Measurements from ENCODE around the gene RNPEPL1.

RNPEPL1 gene

DNA sequence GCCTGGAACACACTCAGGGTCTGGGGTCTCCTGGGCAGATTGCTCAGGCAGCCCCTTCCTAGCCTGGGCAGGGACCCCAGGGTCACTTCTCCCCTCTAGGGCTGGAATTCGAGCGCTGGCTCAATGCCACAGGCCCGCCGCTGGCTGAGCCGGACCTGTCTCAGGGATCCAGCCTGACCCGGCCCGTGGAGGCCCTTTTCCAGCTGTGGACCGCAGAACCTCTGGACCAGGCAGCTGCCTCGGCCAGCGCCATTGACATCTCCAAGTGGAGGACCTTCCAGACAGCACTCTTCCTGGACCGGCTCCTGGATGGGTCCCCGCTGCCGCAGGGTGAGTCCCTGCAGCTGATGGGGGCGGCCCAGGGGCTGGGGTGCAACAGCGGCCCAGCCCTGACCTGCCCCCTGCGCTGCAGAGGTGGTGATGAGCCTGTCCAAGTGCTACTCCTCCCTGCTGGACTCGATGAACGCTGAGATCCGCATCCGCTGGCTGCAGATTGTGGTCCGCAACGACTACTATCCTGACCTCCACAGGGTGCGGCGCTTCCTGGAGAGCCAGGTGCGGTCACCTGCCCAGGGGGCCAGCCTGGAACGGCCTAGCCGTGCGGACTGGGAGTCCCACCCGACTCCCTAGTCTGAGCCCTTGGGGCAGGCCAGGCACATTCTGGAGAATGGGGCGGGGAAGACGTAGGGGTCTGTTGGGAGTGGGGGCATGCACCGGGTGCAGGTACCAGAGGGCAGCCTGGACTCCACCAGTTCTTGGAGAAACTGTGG, 8.3 kb downstream of the RNPEPL1 start:
- Histone ChIP-seq H3K4me1 (ENCODE audit: control insufficient read depth, insufficient read depth, low read depth, low read length) (peaks cover 25% of the 10 kb centered on the region), H3K14ac (ENCODE audit: low read length in 2 of 2) (no peak overlapping the region), H2BK12ac (ENCODE audit: low read length in 2 of 2) (no peak overlapping the region), H3K27me3 (ENCODE audit: control insufficient read depth in 1 of 2, insufficient read depth in 1 of 2, low read length in 2 of 2) (no peaks in the 10 kb centered on the region), H3K4me2 (ENCODE audit: low read length, poor library complexity, severe bottlenecking) (no peak overlapping the region), H3K9ac (ENCODE audit: low read length) (no peak overlapping the region), H2AFZ (ENCODE audit: low read depth, low read length) (no peak overlapping the region), H2BK15ac (ENCODE audit: low read depth, poor library complexity, severe bottlenecking) (no peak overlapping the region), H2BK120ac (ENCODE audit: low read depth, low read length) (no peak overlapping the region), H3K36me3 (ENCODE audit: control insufficient read depth in 1 of 2, insufficient read depth in 2 of 2, low read depth in 1 of 2, low read length in 2 of 2) (peaks cover 55 to 81% of the 10 kb centered on the region in 2 experiments), H3K18ac (ENCODE audit: low read depth in 1 of 2, low read length in 2 of 2) (no peak overlapping the region), H3K4me3 (ENCODE audit: insufficient read depth in 1 of 2, low read depth in 1 of 2, low read length in 2 of 2) (no peak overlapping the region), H4K91ac (ENCODE audit: low read length) (no peak overlapping the region), H2AK5ac (ENCODE audit: low read length, severe bottlenecking) (no peak overlapping the region), H3K27ac (ENCODE audit: low read length, poor library complexity, severe bottlenecking) (no peak overlapping the region), H3K4ac (ENCODE audit: low read depth in 1 of 2, low read length in 2 of 2) (no peak overlapping the region), H4K8ac (ENCODE audit: low read length) (no peak overlapping the region), H2BK5ac (ENCODE audit: low read depth, low read length, poor library complexity, severe bottlenecking) (no peak overlapping the region), H3K23ac (ENCODE audit: low read length in 2 of 2) (no peak overlapping the region), H3K79me1 (replicated peaks; ENCODE audit: low read length, poor library complexity, severe bottlenecking) (peaks cover 55% of the 10 kb centered on the region), H3K9me3 (ENCODE audit: control insufficient read depth, low read length) (no peaks in the 10 kb centered on the region)
- WGBS, result 95% methylated on average over 32 of the region's 32 CpGs
- DNase-seq, result no peak

DNA sequence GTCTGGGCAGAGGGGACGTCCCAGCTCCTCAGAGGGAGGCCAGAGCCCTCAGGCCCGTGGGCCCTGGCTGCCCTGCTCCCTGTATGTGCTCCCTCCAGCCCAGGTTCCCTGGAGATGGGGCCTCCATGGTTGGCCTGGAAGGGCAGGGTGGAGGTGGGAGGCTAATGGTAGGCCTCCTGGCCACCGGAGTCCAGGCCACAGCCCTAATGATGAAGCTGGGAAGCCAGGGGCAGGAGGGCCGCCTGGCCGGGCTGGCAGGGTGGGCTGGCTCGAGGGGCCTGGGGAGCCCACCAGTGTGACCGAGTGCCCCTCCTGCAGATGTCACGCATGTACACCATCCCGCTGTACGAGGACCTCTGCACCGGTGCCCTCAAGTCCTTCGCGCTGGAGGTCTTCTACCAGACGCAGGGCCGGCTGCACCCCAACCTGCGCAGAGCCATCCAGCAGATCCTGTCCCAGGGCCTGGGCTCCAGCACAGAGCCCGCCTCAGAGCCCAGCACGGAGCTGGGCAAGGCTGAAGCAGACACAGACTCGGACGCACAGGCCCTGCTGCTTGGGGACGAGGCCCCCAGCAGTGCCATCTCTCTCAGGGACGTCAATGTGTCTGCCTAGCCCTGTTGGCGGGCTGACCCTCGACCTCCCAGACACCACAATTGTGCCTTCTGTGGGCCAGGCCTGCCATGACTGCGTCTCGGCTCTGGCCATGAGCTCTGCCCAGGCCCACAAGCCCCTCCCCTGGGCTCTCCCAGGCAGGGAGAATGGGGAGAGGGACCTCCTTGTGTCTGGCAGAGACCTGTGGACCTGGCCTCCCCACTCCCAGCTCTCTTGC, 9.2 kb downstream of the RNPEPL1 start:
- H3K9me3 ChIP-seq (ENCODE audit: control insufficient read depth, low read length), result no peaks in the 10 kb centered on the region
- no peak for DNase-seq
- no peak overlapping the region for H2AK5ac ChIP-seq (ENCODE audit: low read length, severe bottlenecking)
- H2AFZ ChIP-seq (ENCODE audit: low read depth, low read length), result no peak overlapping the region
- H3K4me1 ChIP-seq (ENCODE audit: control insufficient read depth, insufficient read depth, low read depth, low read length), result peaks cover 24% of the 10 kb centered on the region
- H2BK120ac ChIP-seq (ENCODE audit: low read depth, low read length), result no peak overlapping the region
- no peak overlapping the region for H2BK12ac ChIP-seq (ENCODE audit: low read length in 2 of 2)
- 96% methylated on average over 25 of the region's 26 CpGs for WGBS
- H3K14ac ChIP-seq (ENCODE audit: low read length in 2 of 2), result no peak overlapping the region
- no peak overlapping the region for H4K91ac ChIP-seq (ENCODE audit: low read length)
- H3K18ac ChIP-seq (ENCODE audit: low read depth in 1 of 2, low read length in 2 of 2), result no peak overlapping the region
- no peak overlapping the region for H3K27ac ChIP-seq (ENCODE audit: low read length, poor library complexity, severe bottlenecking)
- peaks cover 47% of the 10 kb centered on the region for H3K79me1 ChIP-seq (replicated peaks; ENCODE audit: low read length, poor library complexity, severe bottlenecking)
- H3K36me3 ChIP-seq (ENCODE audit: control insufficient read depth in 1 of 2, insufficient read depth in 2 of 2, low read depth in 1 of 2, low read length in 2 of 2), result peaks cover 55 to 72% of the 10 kb centered on the region in 2 experiments
- H3K27me3 ChIP-seq (ENCODE audit: control insufficient read depth in 1 of 2, insufficient read depth in 1 of 2, low read length in 2 of 2), result no peaks in the 10 kb centered on the region
- H3K4ac ChIP-seq (ENCODE audit: low read depth in 1 of 2, low read length in 2 of 2), result no peak overlapping the region
- H2BK15ac ChIP-seq (ENCODE audit: low read depth, poor library complexity, severe bottlenecking), result no peak overlapping the region
- no peak overlapping the region for H3K4me3 ChIP-seq (ENCODE audit: insufficient read depth in 1 of 2, low read depth in 1 of 2, low read length in 2 of 2)
- no peak overlapping the region for H3K4me2 ChIP-seq (ENCODE audit: low read length, poor library complexity, severe bottlenecking)
- no peak overlapping the region for H3K9ac ChIP-seq (ENCODE audit: low read length)
- no peak overlapping the region for H2BK5ac ChIP-seq (ENCODE audit: low read depth, low read length, poor library complexity, severe bottlenecking)
- H3K23ac ChIP-seq (ENCODE audit: low read length in 2 of 2), result no peak overlapping the region
- H4K8ac ChIP-seq (ENCODE audit: low read length), result no peak overlapping the region

DNA sequence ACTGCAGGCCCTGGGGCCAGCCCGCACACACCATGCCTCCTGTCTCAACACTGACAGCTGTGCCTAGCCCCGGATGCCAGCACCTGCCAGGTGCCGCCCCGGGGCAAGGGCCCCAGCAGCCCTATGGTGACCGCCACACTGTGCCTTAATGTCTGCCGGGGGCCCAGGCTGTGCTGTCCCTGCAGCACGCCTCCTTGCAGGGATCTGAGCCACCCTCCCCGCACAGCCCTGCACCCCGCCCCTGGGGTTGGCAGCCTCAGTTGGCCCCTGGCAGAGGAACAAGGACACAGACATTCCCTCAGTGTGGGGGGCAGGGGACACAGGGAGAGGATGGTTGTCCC, 9.8 kb downstream of the RNPEPL1 start:
- DNase-seq, result no peak
- Histone ChIP-seq H3K36me3 (ENCODE audit: control insufficient read depth in 1 of 2, insufficient read depth in 2 of 2, low read depth in 1 of 2, low read length in 2 of 2) (peaks cover 55 to 66% of the 10 kb centered on the region in 2 experiments), H2AFZ (ENCODE audit: low read depth, low read length) (no peak overlapping the region), H3K4me2 (ENCODE audit: low read length, poor library complexity, severe bottlenecking) (no peak overlapping the region), H3K9ac (ENCODE audit: low read length) (no peak overlapping the region), H2BK15ac (ENCODE audit: low read depth, poor library complexity, severe bottlenecking) (no peak overlapping the region), H3K9me3 (ENCODE audit: control insufficient read depth, low read length) (no peaks in the 10 kb centered on the region), H3K27me3 (ENCODE audit: control insufficient read depth in 1 of 2, insufficient read depth in 1 of 2, low read length in 2 of 2) (no peaks in the 10 kb centered on the region), H2AK5ac (ENCODE audit: low read length, severe bottlenecking) (no peak overlapping the region), H3K14ac (ENCODE audit: low read length in 2 of 2) (no peak overlapping the region), H3K79me1 (replicated peaks; ENCODE audit: low read length, poor library complexity, severe bottlenecking) (peaks cover 42% of the 10 kb centered on the region), H3K18ac (ENCODE audit: low read depth in 1 of 2, low read length in 2 of 2) (no peak overlapping the region), H2BK5ac (ENCODE audit: low read depth, low read length, poor library complexity, severe bottlenecking) (no peak overlapping the region), H2BK120ac (ENCODE audit: low read depth, low read length) (no peak overlapping the region), H3K4me3 (ENCODE audit: insufficient read depth in 1 of 2, low read depth in 1 of 2, low read length in 2 of 2) (no peak overlapping the region), H4K91ac (ENCODE audit: low read length) (no peak overlapping the region), H2BK12ac (ENCODE audit: low read length in 2 of 2) (no peak overlapping the region), H3K4me1 (ENCODE audit: control insufficient read depth, insufficient read depth, low read depth, low read length) (peaks cover 26% of the 10 kb centered on the region), H3K4ac (ENCODE audit: low read depth in 1 of 2, low read length in 2 of 2) (no peak overlapping the region), H4K8ac (ENCODE audit: low read length) (no peak overlapping the region), H3K27ac (ENCODE audit: low read length, poor library complexity, severe bottlenecking) (no peak overlapping the region), H3K23ac (ENCODE audit: low read length in 2 of 2) (no peak overlapping the region)
- 95% methylated on average over 9 of the region's 9 CpGs for WGBS

DNA sequence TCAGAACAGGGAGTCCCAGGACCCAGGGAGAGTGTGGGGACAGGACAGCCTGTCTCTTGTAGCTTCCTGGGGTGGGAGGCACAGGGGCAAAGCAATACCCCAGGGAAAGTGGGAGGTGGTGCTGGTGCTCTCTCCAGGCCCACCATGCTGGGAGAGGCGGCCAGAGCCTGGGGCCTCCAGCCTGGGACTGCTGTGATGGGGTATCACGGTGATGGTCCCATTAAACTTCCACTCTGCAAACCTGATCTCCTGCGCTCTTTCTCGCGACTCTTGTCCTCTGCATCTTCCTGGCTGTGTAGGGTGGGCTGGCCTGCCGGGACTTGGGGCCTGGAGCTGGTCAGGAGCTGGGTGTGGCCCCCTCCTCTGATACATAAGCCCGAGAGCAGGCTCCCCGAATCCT, 10.2 kb downstream of the RNPEPL1 start:
- no peak overlapping the region for H3K4me2 ChIP-seq (ENCODE audit: low read length, poor library complexity, severe bottlenecking)
- peak overlapping the region; percentile 14 for H4K91ac ChIP-seq (ENCODE audit: low read length)
- DNase-seq, result no peak
- no peak overlapping the region for H2AFZ ChIP-seq (ENCODE audit: low read depth, low read length)
- no peak overlapping the region for H3K4ac ChIP-seq (ENCODE audit: low read depth in 1 of 2, low read length in 2 of 2)
- H4K8ac ChIP-seq (ENCODE audit: low read length), result no peak overlapping the region
- no peaks in the 10 kb centered on the region for H3K9me3 ChIP-seq (ENCODE audit: control insufficient read depth, low read length)
- 95% methylated on average over 8 of the region's 8 CpGs for WGBS
- H3K27ac ChIP-seq (ENCODE audit: low read length, poor library complexity, severe bottlenecking), result no peak overlapping the region
- H3K36me3 ChIP-seq (ENCODE audit: control insufficient read depth in 1 of 2, insufficient read depth in 2 of 2, low read depth in 1 of 2, low read length in 2 of 2), result peaks cover 55 to 62% of the 10 kb centered on the region in 2 experiments
- no peak overlapping the region for H3K9ac ChIP-seq (ENCODE audit: low read length)
- H3K27me3 ChIP-seq (ENCODE audit: control insufficient read depth in 1 of 2, insufficient read depth in 1 of 2, low read length in 2 of 2), result no peaks in the 10 kb centered on the region
- no peak overlapping the region for H3K4me3 ChIP-seq (ENCODE audit: insufficient read depth in 1 of 2, low read depth in 1 of 2, low read length in 2 of 2)
- no peak overlapping the region for H3K23ac ChIP-seq (ENCODE audit: low read length in 2 of 2)
- no peak overlapping the region for H3K14ac ChIP-seq (ENCODE audit: low read length in 2 of 2)
- no peak overlapping the region for H3K18ac ChIP-seq (ENCODE audit: low read depth in 1 of 2, low read length in 2 of 2)
- H2BK120ac ChIP-seq (ENCODE audit: low read depth, low read length), result no peak overlapping the region
- H3K79me1 ChIP-seq (replicated peaks; ENCODE audit: low read length, poor library complexity, severe bottlenecking), result peaks cover 44% of the 10 kb centered on the region
- H2BK5ac ChIP-seq (ENCODE audit: low read depth, low read length, poor library complexity, severe bottlenecking), result no peak overlapping the region
- no peak overlapping the region for H2BK12ac ChIP-seq (ENCODE audit: low read length in 2 of 2)
- no peak overlapping the region for H2BK15ac ChIP-seq (ENCODE audit: low read depth, poor library complexity, severe bottlenecking)
- H3K4me1 ChIP-seq (ENCODE audit: control insufficient read depth, insufficient read depth, low read depth, low read length), result peaks cover 26% of the 10 kb centered on the region
- H2AK5ac ChIP-seq (ENCODE audit: low read length, severe bottlenecking), result no peak overlapping the region
